Activated naive CD8-positive, alpha-beta T cell treated with anti-CD3 and anti-CD28 coated beads, Interleukin-2, amount 50 U/mL, for 24 hours (primary cell): ENCODE data around the gene ACTR1B.
"Not testable (repeated sequence)": the region's sequence is repeated elsewhere in the genome, so short reads cannot be mapped to it uniquely, and the experiment has no call there.

Experiments used
- ATAC-seq: fragments of 150-1000 bp; cut with Tn5 transposase; one replicate; pipeline ENCODE4 v1.10.0; 2021
- DNase-seq: peaks from one replicate; pipeline ENCODE4 v3.0.0; 2021
- H3K27ac Mint-ChIP-seq: one replicate; pipeline ENCODE4 v1.8.0; 2021; ENCODE audit warnings: mild to moderate bottlenecking, mixed read lengths
- H3K27me3 Mint-ChIP-seq: one replicate; pipeline ENCODE4 v1.8.0; 2021; ENCODE audit warnings: mixed read lengths
- H3K36me3 Mint-ChIP-seq: one replicate; pipeline ENCODE4 v1.8.0; 2021; ENCODE audit warnings: low read depth, mixed read lengths
- H3K4me1 Mint-ChIP-seq: one replicate; pipeline ENCODE4 v1.8.0; 2021; ENCODE audit warnings: mixed read lengths
- H3K4me3 Mint-ChIP-seq: one replicate; pipeline ENCODE4 v1.8.0; 2021; ENCODE audit warnings: mild to moderate bottlenecking, moderate library complexity, mixed read lengths
- H3K9me3 Mint-ChIP-seq: one replicate; pipeline ENCODE4 v1.8.0; 2021; ENCODE audit warnings: mixed read lengths

Gene ACTR1B

GRCh38 chr2:97626049-97626430, 37.8 kb downstream of the ACTR1B start:
- ATAC-seq, H3K27ac Mint-ChIP-seq, H3K27me3 Mint-ChIP-seq, H3K4me1 Mint-ChIP-seq, H3K4me3 Mint-ChIP-seq, H3K9me3 Mint-ChIP-seq, DNase-seq, H3K36me3 Mint-ChIP-seq: not testable (repeated sequence)

- not testable (repeated sequence) for H3K9me3 Mint-ChIP-seq, DNase-seq, H3K4me1 Mint-ChIP-seq, H3K27ac Mint-ChIP-seq, ATAC-seq, H3K36me3 Mint-ChIP-seq, H3K27me3 Mint-ChIP-seq, H3K4me3 Mint-ChIP-seq
These were observed 38.3 kb downstream of the ACTR1B start for GRCh38 chr2:97625354-97626048.

GRCh38 chr2:97622976-97623375, 40.9 kb downstream of the ACTR1B start:
- not testable (repeated sequence) for ATAC-seq, H3K4me1 Mint-ChIP-seq, H3K9me3 Mint-ChIP-seq, H3K4me3 Mint-ChIP-seq, H3K27me3 Mint-ChIP-seq, DNase-seq, H3K36me3 Mint-ChIP-seq, H3K27ac Mint-ChIP-seq

DNA sequence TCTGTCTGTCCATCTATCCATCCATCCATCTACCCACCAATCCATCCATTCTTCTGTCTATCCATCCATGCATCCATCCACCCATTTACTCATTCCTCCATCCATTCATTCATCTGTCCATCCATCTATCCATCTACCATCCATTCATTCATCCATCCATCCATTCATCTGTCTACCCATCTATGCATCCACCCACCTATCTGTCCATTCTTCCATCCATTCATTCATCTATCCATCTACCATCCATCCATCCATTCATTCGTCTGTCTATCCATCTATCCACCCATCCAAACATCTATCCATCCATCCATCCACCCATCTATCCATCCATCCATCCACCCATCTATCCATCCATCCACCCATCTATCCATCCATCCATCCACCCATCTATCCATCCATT, 43.4 kb downstream of the ACTR1B start:
- not testable (repeated sequence) for H3K27me3 Mint-ChIP-seq, H3K4me3 Mint-ChIP-seq, ATAC-seq, H3K4me1 Mint-ChIP-seq, H3K36me3 Mint-ChIP-seq, DNase-seq, H3K9me3 Mint-ChIP-seq, H3K27ac Mint-ChIP-seq

GRCh38 chr2:97618939-97619827, 44.7 kb downstream of the ACTR1B start:
- H3K27me3 Mint-ChIP-seq, H3K9me3 Mint-ChIP-seq, H3K4me3 Mint-ChIP-seq, H3K36me3 Mint-ChIP-seq, H3K4me1 Mint-ChIP-seq, H3K27ac Mint-ChIP-seq: not testable (repeated sequence)
- DNase-seq = peak; percentile 3
- peak; percentile 94 for ATAC-seq

DNA sequence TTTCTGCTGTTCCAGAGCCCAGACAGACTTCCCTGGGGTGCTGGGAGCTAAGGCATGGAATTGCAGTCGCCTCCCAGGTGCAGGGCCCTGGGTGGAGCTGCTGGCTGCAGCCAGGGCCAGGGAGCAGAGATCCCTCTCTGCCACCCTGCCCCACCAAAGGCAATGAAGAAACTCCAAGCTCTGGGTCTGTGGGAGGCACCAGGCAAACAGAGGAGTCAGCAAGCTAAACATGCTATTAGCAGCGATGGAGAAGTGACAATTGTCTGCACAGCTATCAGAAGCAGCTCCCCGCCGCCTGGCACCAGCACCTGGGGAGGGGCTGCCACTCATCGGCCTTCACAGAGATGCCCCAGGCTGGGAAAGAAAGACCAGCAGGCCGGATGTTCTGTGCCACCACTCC, 45.9 kb downstream of the ACTR1B start:
- no peaks in the 10 kb centered on the region for H3K36me3 Mint-ChIP-seq
- DNase-seq (no peak), ATAC-seq (no peak)
- no peak overlapping the region for H3K4me3 Mint-ChIP-seq
- H3K27ac Mint-ChIP-seq = no peak overlapping the region
- peaks cover 5% of the 10 kb centered on the region for H3K27me3 Mint-ChIP-seq
- H3K4me1 Mint-ChIP-seq = peaks cover 5% of the 10 kb centered on the region
- H3K9me3 Mint-ChIP-seq = no peaks in the 10 kb centered on the region

DNA sequence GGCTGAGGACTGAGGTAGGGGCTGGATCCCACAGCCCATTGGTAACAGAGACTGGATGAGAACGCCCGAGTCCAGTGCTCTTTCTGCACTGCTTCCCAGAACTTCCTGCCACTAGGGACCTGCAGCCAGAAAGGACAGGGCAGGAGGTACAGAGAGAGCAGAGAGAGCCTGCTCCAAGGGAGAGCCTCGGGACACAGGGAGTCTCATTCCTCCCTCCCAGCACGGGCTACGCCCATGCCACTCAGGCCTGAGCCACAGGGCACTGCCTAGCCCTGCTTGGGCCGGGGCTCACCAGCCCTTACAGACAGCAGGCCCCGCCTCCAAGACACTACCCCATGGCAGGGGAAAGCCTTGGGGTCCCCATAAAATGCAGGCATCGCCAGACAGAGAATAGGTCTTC, 48.1 kb downstream of the ACTR1B start:
- not testable (repeated sequence) for H3K27ac Mint-ChIP-seq

GRCh38 chr2:97611895-97612294, 51.9 kb downstream of the ACTR1B start:
- H3K4me1 Mint-ChIP-seq, H3K9me3 Mint-ChIP-seq, ATAC-seq, H3K4me3 Mint-ChIP-seq, H3K27me3 Mint-ChIP-seq, H3K36me3 Mint-ChIP-seq, H3K27ac Mint-ChIP-seq, DNase-seq: not testable (repeated sequence)

More for the DNA sequence above, 48.1 kb downstream of the ACTR1B start:
- H3K4me3 Mint-ChIP-seq, H3K27me3 Mint-ChIP-seq, ATAC-seq, H3K4me1 Mint-ChIP-seq, H3K36me3 Mint-ChIP-seq, H3K9me3 Mint-ChIP-seq, DNase-seq: not testable (repeated sequence)

- H3K27me3 Mint-ChIP-seq, H3K4me1 Mint-ChIP-seq, H3K9me3 Mint-ChIP-seq, H3K36me3 Mint-ChIP-seq, DNase-seq, ATAC-seq, H3K4me3 Mint-ChIP-seq, H3K27ac Mint-ChIP-seq: not testable (repeated sequence)
These were observed 55.1 kb downstream of the ACTR1B start for GRCh38 chr2:97608745-97609144.
